Smooth muscle cell (in vitro differentiated cells): ENCODE data around the gene AAR2. TPM values are rescaled to one million over a fixed set of nuclear protein-coding genes. Genes with fewer than 3 reads are reported as not detected.

Source experiments
- DNase-seq: peaks from one replicate; lab custom pipeline; 2025; ENCODE audit not compliant: unreplicated experiment; lab: John Stamatoyannopoulos, UW
- H2AFZ ChIP-seq: fragments of 200-600 bp; sonication (generic); 2 replicates; pipeline ENCODE4 v1.6.0; 2016; ENCODE audit warnings: antibody characterized with exemption, low read depth, mild to moderate bottlenecking
- H3F3A ChIP-seq: fragments of 200-600 bp; sonication (generic); 2 replicates; pipeline ENCODE4 v1.6.0; 2017; ENCODE audit warnings: antibody characterized with exemption, low read depth
- H3K27ac ChIP-seq: fragments of 200-600 bp; sonication (generic); 2 replicates; pipeline ENCODE4 v1.5.1; 2016; ENCODE audit warnings: low read depth, mild to moderate bottlenecking
- H3K27me3 ChIP-seq: fragments of 200-600 bp; sonication (generic); 2 replicates; pipeline ENCODE4 v1.6.1; 2016; ENCODE audit warnings: low read depth, mild to moderate bottlenecking
- H3K36me3 ChIP-seq: fragments of 200-600 bp; sonication (generic); 2 replicates; pipeline ENCODE4 v1.5.1; 2016; ENCODE audit warnings: low read depth
- H3K4me1 ChIP-seq: fragments of 200-600 bp; sonication (generic); 2 replicates; pipeline ENCODE4 v1.5.1; 2016; ENCODE audit warnings: low read depth
- H3K4me2 ChIP-seq: fragments of 200-600 bp; sonication (generic); 2 replicates; pipeline ENCODE4 v1.6.0; 2016; ENCODE audit warnings: mild to moderate bottlenecking
- H3K4me3 ChIP-seq: fragments of 200-600 bp; sonication (generic); 2 replicates; pipeline ENCODE4 v1.5.1; 2016; ENCODE audit warnings: mild to moderate bottlenecking
- H3K79me2 ChIP-seq: fragments of 200-600 bp; sonication (generic); 2 replicates; pipeline ENCODE4 v1.6.0; 2016; ENCODE audit warnings: low read depth, mild to moderate bottlenecking
- H3K9ac ChIP-seq: fragments of 200-600 bp; sonication (generic); 2 replicates; pipeline ENCODE4 v1.6.0; 2016; ENCODE audit warnings: low read depth
- H3K9me3 ChIP-seq: fragments of 200-600 bp; sonication (generic); replicated peaks from 2 replicates; pipeline ENCODE4 v1.5.1; 2016; ENCODE audit warnings: low read depth
- H4K20me1 ChIP-seq: fragments of 200-600 bp; sonication (generic); 2 replicates; pipeline ENCODE4 v1.6.0; 2016; ENCODE audit warnings: low read depth
- CTCF ChIP-seq: fragments of 200-600 bp; sonication (generic); IDR thresholded peaks from 2 replicates; pipeline ENCODE4 v1.5.1; 2017; ENCODE audit warnings: borderline replicate concordance, mild to moderate bottlenecking, antibody characterized with exemption; ENCODE audit not compliant: insufficient read depth, poor library complexity, severe bottlenecking
- WGBS: methylation state at CpG from one replicate; pipeline ENCODE4 v1.1.7; 2016; ENCODE audit warnings: low lambda C conversion rate; 5-methylcytosine and 5-hydroxymethylcytosine counted together
- polyA plus RNA-seq: library from polyadenylated mRNA; unstranded; fragments of >200 nt; fragmentation: Nextera tagmentation; extraction: Ambion mirVana; gene quantifications from 2 replicates; pipeline ENCODE4 v1.2.1, GENCODE V29; 2016
- total RNA-seq: library from RNA; depleted of rRNA; stranded (reverse); fragments of >200 nt; gene quantifications from 2 replicates; pipeline ENCODE4 v1.2.3, GENCODE V29; 2014

Gene AAR2
- total and polyA plus RNA-seq, 2 experiments from 2014 or later = 25.9 to 37.5 TPM

- Histone ChIP-seq H3K36me3 (peaks cover 7% of the 10 kb centered on the region), H3K4me3 (no peak overlapping the region), H3F3A (no peaks in the 10 kb centered on the region), H3K9me3 (no peaks in the 10 kb centered on the region), H4K20me1 (peaks cover 70% of the 10 kb centered on the region), H2AFZ (no peak overlapping the region), H3K4me1 (peaks cover 7% of the 10 kb centered on the region), H3K27me3 (no peaks in the 10 kb centered on the region), H3K79me2 (peaks cover 8% of the 10 kb centered on the region), H3K9ac (no peak overlapping the region), H3K27ac (no peak overlapping the region), H3K4me2 (no peak overlapping the region)
- WGBS = 89% methylated on average over 5 of the region's 5 CpGs
- DNase-seq = no peak
- TF ChIP-seq CTCF = no peak
Observed at GRCh38 chr20:36251426-36251825, 15.1 kb downstream of the AAR2 start.

- no peak for DNase-seq
- H3K4me2 ChIP-seq = no peak overlapping the region
- peaks cover 8% of the 10 kb centered on the region for H3K79me2 ChIP-seq
- H3F3A ChIP-seq = no peaks in the 10 kb centered on the region
- H3K4me1 ChIP-seq = peaks cover 7% of the 10 kb centered on the region
- no peak overlapping the region for H2AFZ ChIP-seq
- H3K27ac ChIP-seq = no peak overlapping the region
- H3K36me3 ChIP-seq = no peaks in the 10 kb centered on the region
- TF ChIP-seq CTCF = no peak
- no peak overlapping the region for H3K9ac ChIP-seq
- H3K9me3 ChIP-seq = no peaks in the 10 kb centered on the region
- H3K27me3 ChIP-seq = no peaks in the 10 kb centered on the region
- no peak overlapping the region for H3K4me3 ChIP-seq
- WGBS = 96% methylated on average over 3 of the region's 3 CpGs
- peaks cover 65% of the 10 kb centered on the region for H4K20me1 ChIP-seq
Observed at GRCh38 chr20:36252511-36252910, 16.2 kb downstream of the AAR2 start.

DNA sequence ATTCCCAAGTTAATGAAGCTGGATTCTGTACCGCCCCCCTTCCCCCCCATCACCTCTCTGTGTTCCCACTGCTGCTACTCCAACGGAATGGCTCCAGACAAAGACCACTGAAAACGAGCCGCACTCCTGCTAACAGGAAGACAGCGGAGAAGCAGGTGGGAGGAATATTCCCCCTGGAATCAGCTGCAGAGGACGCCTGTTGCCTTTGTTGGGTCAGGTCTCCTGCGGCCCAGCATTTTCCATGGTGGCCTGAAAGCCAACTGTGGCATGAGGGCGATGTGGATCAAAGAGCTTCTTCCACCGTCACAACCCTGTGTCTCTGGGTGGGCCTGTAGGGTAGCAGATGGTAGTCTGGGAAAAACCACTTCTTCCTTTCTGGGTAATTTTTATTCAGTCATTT lies 16.8 kb downstream of the AAR2 start:
- no peaks in the 10 kb centered on the region for H3F3A ChIP-seq
- peaks cover 63% of the 10 kb centered on the region for H4K20me1 ChIP-seq
- H3K4me1 ChIP-seq = peaks cover 7% of the 10 kb centered on the region
- no peaks in the 10 kb centered on the region for H3K9me3 ChIP-seq
- H3K79me2 ChIP-seq = peaks cover 8% of the 10 kb centered on the region
- no peak overlapping the region for H2AFZ ChIP-seq
- H3K4me3 ChIP-seq = no peak overlapping the region
- TF ChIP-seq CTCF = no peak
- no peak for DNase-seq
- no peaks in the 10 kb centered on the region for H3K36me3 ChIP-seq
- H3K9ac ChIP-seq = no peak overlapping the region
- no peak overlapping the region for H3K27ac ChIP-seq
- H3K4me2 ChIP-seq = no peak overlapping the region
- WGBS = 97% methylated on average over 9 of the region's 9 CpGs
- no peaks in the 10 kb centered on the region for H3K27me3 ChIP-seq

DNA sequence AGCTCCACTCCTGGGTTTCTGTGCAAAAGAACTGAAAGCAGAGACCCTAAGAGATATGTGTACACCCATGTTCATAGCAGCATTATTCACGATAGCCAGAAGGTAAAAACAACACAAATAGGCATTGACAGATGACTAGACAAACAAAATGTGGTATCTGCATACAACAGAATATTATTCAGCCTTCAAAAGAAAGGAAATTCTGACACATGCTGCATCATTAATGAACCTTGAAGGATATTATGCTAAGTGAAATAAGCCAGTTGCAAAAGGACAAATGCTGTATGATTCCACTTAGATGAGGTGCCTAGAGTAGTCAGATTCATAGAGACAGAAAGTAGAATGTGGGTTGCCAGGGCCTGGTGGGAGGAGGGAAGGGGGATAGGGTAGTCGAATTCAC lies 17.8 kb downstream of the AAR2 start:
- H3K4me2 ChIP-seq = no peak overlapping the region
- no peak for TF ChIP-seq CTCF

More for the DNA sequence above, 17.8 kb downstream of the AAR2 start:
- H3K4me3 ChIP-seq = no peak overlapping the region
- H3K36me3 ChIP-seq = no peaks in the 10 kb centered on the region
- no peak for DNase-seq
- H4K20me1 ChIP-seq = peaks cover 52% of the 10 kb centered on the region
- peaks cover 5% of the 10 kb centered on the region for H3K4me1 ChIP-seq
- H3K27ac ChIP-seq = no peak overlapping the region
- WGBS = 98% methylated on average over 2 of the region's 2 CpGs
- no peaks in the 10 kb centered on the region for H3K9me3 ChIP-seq
- H2AFZ ChIP-seq = no peak overlapping the region
- H3K27me3 ChIP-seq = no peaks in the 10 kb centered on the region
- H3K9ac ChIP-seq = no peak overlapping the region
- H3F3A ChIP-seq = no peaks in the 10 kb centered on the region
- H3K79me2 ChIP-seq = peaks cover 8% of the 10 kb centered on the region
